NCI-H226 (cell line): ENCODE measurements around the gene ACAA1.
"Not testable (repeated sequence)": the region's sequence is repeated elsewhere in the genome, so short reads cannot be mapped to it uniquely, and the experiment has no call there.

Experiments
- DNase-seq: peaks from one replicate; pipeline ENCODE4 v3.0.0-alpha.2; 2015

Gene ACAA1

DNA sequence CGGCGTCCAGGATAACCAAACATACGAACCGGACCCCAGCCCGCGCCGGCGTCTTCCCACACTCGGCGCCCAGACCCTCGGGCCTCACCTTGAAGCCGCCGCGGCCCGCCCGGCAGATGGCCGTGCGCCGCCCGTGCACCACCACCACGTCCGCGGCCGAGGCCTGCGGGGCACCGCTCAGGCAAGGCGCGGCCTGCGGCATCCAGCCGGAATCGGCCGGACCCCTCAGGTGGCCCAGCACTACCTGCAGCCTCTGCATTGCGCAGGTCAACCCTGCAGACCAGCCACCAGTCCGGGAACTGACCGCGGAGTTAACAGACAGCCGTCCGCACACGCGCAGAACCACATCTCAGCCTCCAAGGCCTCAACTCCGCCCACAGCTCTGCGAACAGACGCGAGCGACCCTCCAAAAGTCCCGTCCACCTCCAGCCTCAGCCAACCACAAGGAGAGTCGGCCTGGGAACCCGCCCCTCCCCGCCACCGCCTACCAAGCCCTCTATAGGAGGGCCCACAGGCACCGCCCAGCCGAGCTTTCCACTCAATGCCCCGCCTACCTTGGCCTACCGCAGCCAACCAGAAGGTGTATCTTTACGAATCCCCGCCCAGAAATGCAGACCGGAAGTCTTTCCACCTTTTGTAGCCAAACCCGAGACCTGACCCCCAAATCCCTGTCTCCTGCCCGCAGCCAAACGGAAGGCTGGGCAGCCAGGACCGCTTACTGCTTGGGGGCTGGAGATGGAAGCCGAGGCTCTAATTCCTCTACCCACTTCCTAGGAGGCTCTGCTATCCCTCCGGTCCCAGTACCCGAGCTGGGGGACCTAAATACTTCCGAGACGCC lies at the start of gene ACAA1:
Gene ACAA1, minus strand, starts transcription at position 351 of the 838 bp plus-strand sequence. Its CDS starts 92 bp downstream, at position 259.
- peak; percentile 99 for DNase-seq

DNA sequence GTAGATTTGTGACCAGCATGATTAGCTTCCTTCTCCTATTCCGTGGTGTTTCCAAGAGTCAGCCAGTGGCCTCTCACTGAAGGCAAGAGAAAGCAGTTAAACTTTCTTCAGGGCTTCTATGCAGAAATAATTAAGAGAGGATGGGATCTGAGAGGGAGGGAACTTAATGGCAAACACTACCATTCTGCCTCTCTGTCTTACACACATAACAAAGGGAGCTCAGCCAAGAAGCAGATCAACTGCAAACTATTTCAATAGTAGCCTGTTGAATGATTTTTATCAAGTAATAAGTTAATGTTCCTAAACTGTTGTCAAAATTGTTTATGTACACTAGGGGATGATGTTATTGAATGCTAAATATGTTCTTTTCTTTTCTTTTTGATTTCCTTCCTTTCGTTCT lies 40.3 kb upstream of the ACAA1 start:
- no peak for DNase-seq

GRCh38 chr3:38173834-38174418 lies 37.0 kb upstream of the ACAA1 start:
- no peak for DNase-seq

DNA sequence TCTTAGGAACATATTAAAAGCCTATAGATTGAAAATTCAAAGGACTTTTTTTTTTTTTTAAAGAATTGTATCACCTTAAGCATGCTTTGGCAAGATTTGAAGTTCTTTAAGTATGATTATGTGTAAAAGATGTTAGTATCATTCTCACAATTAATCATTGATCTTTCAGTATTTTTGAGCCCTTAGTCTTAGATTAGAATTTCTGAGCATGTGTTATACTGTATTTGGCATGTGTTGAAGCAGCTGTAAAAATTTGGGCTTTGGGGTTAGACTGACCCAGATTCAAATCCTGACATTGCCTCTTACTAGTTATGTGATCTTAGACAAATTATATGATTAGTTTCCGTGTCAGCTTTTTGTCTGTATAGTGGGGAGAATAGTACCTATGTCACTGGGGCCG lies 34.7 kb upstream of the ACAA1 start:
- no peak for DNase-seq

GRCh38 chr3:38170722-38171121 lies 33.8 kb upstream of the ACAA1 start:
- no peak for DNase-seq

DNA sequence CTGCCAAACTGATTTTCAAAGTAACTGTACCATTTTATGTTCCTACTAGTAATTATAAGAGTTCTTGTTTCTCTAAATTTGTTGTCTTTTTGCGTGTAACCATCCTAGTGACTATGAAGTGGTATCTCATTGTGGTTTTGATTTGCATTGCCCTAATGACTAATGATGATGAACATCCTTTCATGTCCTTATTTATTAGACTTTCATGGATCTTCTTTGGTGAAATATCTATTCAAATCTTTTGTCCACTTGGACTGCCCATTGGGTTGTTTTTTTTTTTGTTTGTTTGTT lies 32.0 kb upstream of the ACAA1 start:
- no peak for DNase-seq

- peak; percentile 42 for DNase-seq
Measured at GRCh38 chr3:38168151-38169026, 31.5 kb upstream of the ACAA1 start.

GRCh38 chr3:38167591-38167990 lies 30.7 kb upstream of the ACAA1 start:
- no peak for DNase-seq

DNA sequence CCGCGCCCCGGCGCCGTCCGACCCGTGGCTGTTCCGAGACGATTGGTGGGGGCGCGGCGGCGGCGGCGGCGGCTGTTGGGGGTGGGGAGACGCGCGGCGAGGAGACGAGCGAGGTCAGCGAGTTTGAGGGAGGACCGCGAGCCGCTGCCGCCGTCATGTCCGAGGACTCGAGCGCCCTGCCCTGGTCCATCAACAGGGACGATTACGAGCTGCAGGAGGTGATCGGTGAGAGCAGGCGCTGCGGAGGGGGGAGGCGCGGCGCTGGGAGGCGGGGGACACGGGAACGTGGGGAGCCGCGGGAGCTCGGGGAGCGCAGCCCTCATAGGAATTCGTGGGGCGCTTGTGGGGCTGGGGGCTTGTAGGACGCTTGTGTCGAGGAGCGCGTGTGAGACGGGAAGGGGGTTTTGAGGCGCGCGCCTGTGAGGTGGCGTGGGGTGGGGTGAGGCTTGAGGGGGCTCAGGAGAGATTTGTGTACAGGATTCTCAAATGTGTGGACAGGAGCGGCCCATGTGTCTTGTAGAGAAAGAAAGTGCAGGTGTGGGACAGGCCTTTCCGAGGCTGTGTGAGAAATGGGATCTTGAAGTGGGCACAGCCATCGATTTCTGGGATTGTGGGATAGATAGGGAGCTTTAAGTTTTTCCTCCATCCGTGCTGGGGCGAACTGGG lies 28.9 kb upstream of the ACAA1 start:
- no peak for DNase-seq

DNA sequence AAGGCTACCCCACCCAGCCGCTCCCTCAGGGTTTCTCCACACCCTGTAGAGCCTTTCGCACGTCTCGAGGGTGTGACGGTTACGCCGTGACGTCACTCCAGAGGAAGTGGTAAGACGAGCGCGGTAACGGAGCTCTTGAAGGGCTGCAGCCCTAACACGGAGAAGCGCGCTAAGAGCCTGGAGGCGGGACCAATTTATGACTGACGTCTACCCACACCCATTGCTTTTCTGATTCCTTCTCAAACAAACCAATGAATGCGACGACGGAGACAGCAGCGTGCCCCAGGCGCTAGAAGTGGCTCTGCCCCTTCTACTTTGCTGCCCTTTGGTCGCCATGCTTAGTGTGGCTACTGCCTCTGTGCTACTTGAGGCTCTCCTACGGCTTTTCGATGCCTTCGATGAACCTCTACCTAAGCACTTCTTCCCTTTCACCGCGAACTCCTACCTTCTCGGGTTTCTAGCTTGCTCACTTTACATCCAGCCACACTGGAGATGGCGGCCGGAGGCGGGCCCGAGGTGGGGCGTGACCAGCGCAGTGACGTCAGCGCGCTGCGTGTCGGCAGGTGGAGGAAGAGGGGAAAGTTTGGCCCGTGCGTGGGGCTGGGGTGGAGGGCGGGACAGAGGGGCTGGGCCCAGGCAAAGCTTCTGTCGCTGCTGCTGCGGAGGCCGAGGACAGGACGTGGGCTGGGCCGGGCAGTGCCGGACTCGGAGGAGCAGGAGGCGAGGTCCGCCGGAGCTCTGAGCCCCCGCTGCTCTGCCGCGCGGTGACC lies 28.2 kb upstream of the ACAA1 start, which contains the start of gene OXSR1:
Gene OXSR1, plus strand, starts transcription at position 586 of the 770 bp plus-strand sequence. CDS start 340 bp downstream, outside the sequence.
- peak; percentile 99 for DNase-seq

DNA sequence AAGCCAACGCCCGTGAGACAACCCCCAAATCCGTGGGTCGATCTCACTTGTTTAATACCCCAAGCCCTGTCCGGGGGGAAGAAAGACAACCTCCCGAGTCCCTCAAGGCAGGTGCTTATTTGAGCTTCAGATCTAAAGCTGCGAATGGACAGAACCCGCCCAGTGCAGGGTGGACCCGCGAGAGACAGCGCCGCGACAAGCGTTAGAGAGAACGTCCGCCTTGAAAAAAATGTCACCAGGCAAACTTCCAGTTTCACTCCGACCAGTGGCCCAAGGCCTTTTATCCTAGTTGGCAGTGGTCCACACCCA lies 27.7 kb upstream of the ACAA1 start:
- no peak for DNase-seq

DNA sequence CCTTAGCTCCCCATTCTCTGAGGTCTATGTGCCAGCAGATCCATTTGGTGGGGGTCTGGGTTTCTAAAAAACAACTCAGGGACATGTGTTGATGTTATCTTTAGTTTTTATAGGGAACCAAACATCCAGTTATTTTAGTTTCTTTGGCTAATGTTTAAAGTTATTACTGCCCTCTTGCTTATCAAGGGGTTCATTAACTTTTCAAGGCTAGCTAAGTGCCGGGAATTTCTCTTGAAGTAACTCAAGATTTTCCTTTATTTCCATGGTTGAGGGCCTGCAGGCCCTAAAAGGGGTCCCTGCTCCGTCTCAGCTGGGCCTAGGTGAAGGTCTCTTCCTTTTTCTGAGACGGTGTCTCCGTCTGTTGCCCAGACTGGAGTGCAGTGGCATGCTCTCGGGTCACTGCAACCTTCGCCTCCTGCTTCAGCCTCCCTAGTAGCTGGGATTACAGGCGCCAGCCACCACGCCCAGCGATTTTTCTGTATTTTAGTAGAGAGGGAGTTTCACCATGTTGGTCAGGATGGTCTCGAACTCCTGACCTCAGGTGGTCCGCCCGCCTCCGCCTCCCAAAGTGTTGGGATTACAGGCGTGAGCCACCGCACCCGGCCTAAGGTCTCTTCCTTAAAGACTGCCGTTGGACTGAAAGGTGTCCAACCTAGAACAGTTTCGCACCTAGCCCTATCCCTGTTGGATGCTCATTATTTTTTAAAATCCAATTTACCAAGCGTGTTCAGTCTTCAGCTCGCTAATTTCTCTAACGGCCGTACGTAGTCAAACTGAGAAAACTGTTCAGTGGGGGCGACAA lies 27.1 kb upstream of the ACAA1 start:
- no peak for DNase-seq

GRCh38 chr3:38163117-38163840 lies 26.4 kb upstream of the ACAA1 start:
- DNase-seq, result no peak

- DNase-seq, result not testable (repeated sequence)
Measured at GRCh38 chr3:38160704-38161103, 23.8 kb upstream of the ACAA1 start.

DNA sequence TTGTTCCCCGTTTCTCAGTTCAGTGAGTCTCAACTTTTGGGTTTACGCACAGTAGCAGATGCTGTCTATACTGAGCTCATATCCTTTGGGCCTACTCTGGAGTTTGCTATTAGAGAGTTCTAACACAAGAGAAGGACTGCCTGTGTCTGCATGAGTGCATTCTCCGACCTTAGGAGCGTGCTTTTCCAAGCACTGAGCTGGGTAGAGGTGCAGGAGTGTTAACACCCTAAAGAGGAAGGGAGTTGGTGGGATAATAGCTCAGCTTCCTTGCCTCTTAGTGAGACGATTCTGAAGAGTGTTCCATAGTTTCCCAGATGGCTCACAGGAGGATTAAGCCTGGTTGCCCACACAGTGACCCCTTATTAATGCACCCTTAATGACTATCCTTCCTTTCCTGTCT lies 21.5 kb upstream of the ACAA1 start:
- no peak for DNase-seq

DNA sequence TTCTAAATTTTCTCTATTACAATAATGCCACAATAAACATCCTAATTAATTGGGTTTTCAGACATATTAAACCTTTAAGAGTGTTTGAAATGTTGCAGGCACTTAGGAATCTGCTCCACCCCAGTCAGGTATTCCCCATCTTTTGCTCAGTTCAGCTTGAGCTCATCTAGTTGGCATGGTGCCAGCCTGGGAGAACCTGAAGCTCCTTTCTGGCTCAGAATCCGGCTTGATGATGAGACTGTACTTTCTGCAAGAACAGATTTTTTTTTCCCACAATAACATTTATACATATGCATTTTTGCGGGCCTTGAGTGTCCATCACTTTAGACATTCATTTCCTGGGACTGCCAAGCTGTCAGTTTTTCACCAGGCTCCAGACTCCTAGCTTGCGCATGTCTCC lies 20.7 kb upstream of the ACAA1 start:
- peak; percentile 86 for DNase-seq

- DNase-seq, result no peak
Measured at GRCh38 chr3:38157117-38157516, 20.2 kb upstream of the ACAA1 start.

GRCh38 chr3:38155825-38156224 lies 18.9 kb upstream of the ACAA1 start:
- no peak for DNase-seq

GRCh38 chr3:38154625-38155255 lies 17.8 kb upstream of the ACAA1 start:
- no peak for DNase-seq

GRCh38 chr3:38154033-38154494 lies 17.1 kb upstream of the ACAA1 start:
- peak; percentile 79 for DNase-seq
